Astrocyte of the hippocampus (primary cell): ENCODE data around the gene PNKD.

Experiments used
- DNase-seq: peaks from one replicate; pipeline ENCODE4 v3.0.0; 2011; ENCODE audit warnings: low read depth, low spot score

The PNKD gene

DNA sequence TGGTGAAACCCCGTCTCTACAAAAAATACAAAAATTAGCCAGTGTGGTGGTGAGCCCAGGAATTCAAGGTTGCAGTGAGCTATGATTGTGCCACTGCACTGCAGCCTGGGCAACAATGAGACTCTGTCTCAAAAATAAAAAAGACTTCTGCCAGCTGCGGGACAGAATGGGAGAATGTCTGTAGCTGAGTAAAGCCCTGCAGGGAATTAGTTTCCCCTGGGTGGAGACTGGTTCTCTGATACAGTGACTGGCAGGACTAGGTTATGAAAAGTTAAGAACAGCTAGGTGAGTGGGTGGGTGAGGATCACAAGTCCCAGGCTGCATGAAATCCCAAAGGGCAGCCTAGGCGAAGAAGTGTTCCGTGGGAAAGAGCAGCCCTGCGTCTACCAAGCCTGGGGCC is 72.5 kb downstream of the PNKD start:
- no peak for DNase-seq

- peak; percentile 77 for DNase-seq
Observed at GRCh38 chr2:218343591-218343990, 73.3 kb downstream of the PNKD start.

DNA sequence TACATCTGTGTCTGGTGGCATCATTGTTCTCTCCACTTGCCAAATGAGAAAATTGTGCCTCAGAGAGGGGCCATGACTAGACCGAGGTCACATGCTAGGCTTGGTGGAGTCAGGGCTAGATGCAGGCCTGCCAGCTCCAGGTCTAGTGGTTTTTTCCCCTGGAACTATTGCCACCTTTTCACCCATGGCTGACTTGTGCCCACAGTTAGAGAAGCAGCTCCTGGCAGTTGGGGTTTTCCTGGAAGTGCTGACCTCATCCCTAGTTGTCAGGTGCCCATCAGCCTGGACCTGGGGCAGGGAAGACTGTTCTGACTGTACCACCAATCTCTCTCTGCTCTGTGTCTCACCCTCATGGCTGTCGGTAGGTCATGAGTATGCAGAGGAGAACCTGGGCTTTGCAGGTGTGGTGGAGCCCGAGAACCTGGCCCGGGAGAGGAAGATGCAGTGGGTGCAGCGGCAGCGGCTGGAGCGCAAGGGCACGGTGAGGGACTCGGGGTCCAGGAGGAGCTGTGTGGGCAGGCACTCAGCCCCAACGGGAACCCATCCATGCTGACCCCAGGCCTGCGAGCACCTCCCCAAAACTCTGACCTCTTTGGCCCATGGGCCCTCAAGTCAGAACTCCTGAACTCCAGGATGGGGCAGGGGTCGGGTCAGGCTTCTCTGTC is 73.9 kb downstream of the PNKD start:
- no peak for DNase-seq

DNA sequence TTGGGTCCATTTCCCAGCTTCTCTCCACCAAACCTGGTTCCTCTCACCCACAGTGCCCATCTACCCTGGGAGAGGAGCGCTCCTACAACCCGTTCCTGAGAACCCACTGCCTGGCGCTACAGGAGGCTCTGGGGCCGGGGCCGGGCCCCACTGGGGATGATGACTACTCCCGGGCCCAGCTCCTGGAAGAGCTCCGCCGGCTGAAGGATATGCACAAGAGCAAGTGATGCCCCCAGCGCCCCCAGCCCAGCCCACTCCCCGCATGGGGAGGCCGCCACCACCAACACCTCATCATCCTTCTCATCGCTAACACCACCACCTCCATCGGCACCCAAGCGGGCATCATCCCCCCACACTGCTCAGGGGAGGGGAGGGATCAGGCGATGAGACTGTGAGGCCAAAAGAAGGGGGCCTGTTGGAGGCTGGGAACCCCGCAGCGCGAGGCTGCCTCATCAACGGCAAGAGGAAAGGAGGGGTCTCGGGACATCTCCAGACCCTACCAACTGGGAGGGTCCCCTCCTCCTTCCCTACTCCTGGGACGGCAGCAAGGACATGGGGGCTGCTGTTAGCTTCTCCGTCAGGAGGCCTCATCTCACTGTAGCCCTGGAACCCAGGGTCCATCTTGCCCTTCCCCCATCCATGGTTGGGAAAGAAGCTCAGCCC is 74.6 kb downstream of the PNKD start:
- no peak for DNase-seq

- no peak for DNase-seq
Observed at GRCh38 chr2:218345491-218346236, 75.3 kb downstream of the PNKD start.

DNA sequence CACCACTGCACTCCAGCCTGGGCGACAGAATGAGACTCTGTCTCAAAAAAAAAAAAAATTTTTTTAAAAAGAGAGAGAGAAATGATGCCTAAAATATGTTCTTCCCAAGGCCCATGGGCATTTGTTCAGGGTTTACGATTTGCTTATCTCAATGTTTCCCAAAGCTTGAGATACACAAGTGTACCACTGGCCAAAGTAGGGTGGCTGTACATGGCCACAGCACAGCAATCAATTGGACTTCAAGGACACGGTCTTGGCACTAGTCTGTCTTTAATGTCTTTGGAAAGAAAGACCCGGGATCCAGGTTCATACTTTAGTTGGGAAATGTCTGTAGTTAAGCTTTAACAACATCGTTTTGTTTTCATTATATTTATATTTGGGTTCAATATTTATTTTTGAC is 76.9 kb downstream of the PNKD start:
- DNase-seq = no peak

DNA sequence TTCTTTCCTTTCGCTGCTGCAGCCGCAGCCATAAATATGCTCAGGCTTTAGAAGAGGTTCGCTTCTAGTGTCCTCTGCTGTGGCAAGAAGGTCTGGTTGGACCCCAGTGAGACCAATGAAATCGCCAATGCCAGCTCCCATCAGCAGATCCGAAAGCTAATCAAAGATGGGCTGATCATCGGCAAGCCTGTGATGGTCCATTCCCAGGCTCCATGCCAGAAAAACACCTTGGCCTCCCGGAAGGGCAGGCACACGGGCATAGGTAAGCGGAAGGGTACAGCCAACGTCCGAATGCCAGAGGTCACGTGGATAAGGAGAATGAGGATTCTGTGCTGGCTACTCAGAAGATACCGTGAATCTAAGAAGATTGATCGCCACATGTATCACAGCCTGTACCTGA is 83.7 kb downstream of the PNKD start:
- no peak for DNase-seq

- DNase-seq = no peak
Observed at GRCh38 chr2:218354850-218355443, 84.6 kb downstream of the PNKD start.

DNA sequence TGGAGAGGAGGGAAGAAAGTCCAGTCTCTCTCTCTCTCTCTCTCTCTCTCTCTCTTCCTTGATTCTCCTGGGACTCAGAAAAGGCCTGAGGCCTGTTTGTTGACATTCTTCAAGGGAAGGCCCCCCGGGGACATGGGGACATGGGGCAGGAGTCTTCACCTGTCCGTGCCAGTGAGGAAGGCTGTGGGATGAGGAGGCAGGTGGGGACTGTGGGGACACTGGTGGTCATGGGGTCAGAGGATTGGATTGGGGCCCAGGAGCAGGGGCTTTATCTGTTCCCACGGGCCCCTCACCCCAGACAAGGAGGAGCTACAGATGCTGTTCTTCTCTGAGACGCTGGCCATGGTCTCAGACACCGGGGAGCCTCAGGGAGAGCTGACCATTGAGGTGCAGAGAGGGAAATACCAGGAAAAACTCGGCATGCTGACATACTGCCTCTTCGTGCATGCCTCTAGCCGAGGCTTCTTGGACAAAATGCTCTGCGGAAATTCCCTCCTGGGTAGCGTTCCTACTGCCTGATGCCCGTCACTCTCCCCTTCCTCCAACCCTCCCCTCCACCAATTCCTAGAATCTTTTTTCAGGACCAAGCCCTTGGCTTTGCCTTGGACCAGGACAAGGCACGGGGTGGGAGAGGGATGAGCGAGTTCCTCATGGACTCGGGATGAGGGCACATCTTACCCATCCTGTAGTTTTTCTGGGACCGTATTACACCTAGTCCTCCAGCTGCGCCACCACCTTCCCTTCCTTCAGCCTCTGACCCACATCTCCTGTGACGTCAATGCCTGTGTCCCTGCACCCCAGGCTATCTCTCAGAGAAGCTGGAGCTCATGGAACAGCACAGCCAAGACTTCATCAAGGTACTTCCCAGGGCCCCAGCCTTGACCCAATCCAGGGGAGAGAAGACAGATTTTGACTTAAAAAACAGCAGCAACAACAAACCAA is 87.2 kb downstream of the PNKD start:
- DNase-seq = no peak

GRCh38 chr2:218360453-218360852 is 90.1 kb downstream of the PNKD start:
- no peak for DNase-seq

DNA sequence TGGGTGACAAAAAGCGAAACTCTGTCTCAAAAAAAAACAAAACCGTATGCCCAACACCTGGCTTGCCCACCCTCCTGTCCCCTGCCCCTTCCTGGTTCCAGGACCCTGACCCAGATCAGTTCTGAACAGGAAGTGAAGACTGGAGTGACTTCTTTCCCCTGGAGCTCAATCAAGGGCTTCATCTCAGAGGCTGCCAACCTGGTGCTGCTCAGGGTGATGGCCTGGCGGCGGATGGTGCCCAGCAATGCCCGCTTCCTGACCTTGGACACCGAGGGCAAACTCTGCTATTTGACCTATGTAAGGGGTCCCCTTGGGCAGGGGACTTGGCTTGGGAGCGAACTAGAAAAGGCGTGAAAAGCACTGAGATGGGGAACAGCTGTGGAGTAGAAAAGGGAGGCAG is 92.3 kb downstream of the PNKD start:
- no peak for DNase-seq

GRCh38 chr2:218363736-218364135 is 93.4 kb downstream of the PNKD start:
- DNase-seq = no peak

GRCh38 chr2:218364196-218364595 is 93.9 kb downstream of the PNKD start:
- DNase-seq = no peak

GRCh38 chr2:218366621-218367414 is 96.5 kb downstream of the PNKD start:
- no peak for DNase-seq

DNA sequence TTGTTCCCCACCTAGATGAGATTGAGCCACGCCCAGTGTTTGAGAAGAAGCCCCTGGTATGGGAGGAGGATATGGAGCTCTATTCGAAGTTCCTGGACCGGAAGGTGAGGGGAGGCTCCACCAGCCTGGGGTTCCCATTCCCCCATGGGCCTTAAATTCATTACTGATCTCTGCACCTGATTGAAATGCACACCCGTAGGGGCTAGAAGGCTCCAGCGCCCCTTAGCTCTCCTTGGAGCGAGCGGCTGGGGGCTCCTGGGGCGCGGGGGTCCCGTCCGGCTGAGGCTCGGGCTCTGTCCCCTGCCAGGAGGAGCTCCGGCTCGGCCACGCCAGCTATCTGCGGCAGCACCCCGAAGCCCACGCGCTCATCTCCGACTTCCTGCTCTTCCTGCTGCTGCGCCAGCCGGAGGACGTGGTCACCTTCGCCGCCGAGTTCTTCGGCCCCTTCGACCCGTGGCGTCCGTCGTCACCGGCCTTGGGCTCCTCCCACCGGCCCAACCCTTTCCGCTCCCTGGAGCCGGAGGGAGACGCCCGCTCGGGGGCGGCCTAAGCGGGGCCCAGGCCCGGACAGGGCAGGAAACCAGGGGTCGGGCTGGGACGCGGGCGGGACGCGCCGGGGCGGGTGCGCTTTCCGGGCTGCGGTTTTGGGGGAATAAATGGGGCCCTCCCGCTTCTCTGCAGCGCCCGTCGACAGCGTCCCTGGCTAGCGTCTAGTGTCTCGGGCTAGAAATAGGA is 97.3 kb downstream of the PNKD start:
- peak; percentile 82 for DNase-seq

DNA sequence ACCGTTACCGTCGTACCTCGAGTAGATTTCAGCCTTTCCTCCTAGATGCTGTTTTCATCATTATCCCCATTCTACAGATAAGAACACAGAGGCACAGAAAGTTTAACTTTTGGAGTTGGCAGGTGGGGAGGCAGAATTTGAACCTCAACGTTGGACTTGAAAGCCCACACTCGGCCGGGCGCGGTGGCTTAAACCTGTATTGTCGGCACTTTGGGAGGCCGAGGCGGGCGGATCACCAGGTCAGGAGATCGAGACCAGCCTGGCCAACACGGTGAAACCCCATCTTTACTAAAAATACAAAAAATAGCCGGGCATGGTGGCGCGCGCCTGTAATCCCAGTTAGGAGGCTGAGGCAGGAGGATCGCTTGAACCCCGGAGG is 97.8 kb downstream of the PNKD start:
- no peak for DNase-seq

GRCh38 chr2:218368621-218369153 is 98.4 kb downstream of the PNKD start:
- DNase-seq = peak; percentile 23

GRCh38 chr2:218369330-218369729 is 99.0 kb downstream of the PNKD start:
- DNase-seq = no peak

DNA sequence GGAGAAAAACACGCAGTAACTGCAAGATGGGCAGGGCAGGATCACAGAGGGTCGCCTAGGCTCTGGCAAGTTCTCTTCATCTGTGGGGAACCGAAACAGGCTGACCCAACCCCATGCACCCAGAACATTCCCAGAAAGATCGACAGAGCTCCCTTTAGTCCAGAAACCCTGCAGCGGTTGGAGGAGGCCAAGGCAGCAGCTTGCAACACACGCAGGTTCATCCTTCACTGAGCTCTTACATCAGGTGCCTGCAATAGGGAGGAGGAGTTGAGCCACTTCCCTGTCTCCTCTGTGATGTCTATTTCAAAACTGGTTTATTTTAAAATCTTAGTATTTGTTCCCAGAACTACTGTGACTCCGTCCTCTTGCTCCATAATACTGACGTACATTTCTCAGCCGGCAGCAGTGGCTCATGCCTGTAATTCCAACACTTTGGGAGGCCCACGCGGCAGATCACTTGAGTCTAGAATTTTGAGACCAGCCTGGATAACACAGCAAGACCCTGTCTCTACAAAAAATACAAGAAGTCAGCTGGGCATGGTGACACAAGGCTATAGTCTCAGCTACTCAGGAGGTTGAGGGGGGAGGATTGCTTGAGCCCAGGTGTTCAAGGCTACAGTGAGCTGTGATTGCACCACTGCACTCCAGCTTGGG is 100.2 kb downstream of the PNKD start:
- DNase-seq = no peak
